ENCODE measurements around the gene OR4D9. TPM values are rescaled to one million over a fixed set of nuclear protein-coding genes. Genes with fewer than 3 reads are reported as not detected.

Gene OR4D9
- total RNA-seq, result not detected in 2 replicates

DNA sequence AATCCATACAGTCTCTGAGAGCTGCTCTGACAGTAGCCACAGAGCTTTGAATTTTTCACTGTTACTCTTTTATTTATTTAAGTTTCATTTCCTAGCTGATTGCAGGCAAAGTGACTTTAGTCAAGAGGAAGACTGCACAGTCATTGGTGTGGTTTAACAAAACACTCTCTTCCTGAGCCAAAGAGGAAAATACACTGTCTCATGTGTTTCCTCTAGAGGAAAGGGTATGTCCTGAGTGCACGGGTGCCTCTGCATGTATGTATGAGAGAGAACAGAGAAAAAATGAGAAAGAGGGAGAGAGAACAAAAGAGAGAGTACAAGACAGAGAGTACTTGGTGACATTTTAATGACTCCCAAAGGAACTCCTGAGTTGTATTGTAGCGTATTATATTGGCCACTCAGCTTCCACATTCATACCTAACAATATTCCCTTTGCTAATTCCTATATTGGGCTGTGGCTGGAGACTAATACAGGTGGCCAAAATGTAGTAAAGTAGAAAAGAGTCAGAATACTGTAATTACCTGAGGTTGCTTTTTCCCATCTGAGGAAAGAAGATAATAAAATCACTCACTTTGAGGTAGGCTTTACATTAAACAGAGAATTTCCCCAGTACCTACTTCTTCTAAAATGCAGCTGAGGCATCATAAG is at the start of gene OR4D9:
Gene OR4D9 (plus strand): TSS at position 599 of the 649 bp plus-strand sequence. CDS start 3,374 bp downstream, outside the sequence.

DNA sequence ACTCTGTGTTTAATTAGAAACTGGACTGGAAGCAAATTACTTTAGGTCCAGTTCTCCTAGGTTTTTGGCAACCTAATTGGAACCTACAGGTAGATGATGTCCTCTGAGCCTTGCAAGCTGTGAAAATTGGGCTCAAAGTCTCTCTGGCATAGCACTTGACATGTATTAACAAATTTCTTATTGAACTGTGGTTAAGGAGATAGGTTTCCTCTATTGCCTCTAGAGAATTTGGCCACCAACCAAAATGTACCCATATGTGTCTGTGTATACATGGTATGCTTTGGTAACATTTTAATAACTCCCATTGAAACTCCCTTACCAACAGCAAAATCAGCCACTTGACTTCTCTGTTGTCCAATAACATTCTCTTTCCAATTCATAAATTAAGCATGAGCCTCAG is 38.3 kb upstream of the OR4D9 start, which contains the start of gene OR4D10:
Gene OR4D10 (plus strand): TSS at position 301 of the 400 bp plus-strand sequence. CDS start 4,115 bp downstream, outside the sequence.

DNA sequence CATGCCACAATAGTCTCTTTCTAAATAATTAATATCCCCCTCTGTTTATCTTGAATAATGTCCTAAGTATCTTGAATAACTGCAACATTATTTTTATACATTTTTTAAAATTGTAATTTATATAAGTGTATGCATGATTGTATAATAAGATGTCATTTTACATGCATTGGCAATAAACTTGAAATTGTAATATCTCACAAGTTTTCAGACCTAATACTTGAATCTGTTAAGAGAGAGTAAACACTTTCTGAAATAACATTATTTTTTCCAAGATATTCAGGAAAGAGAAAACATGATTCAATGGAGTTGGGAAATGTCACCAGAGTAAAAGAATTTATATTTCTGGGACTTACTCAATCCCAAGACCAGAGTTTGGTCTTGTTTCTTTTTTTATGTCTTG is 8.1 kb upstream of the OR4D9 start, which contains the start of gene OR4D11:
Gene OR4D11 (plus strand): TSS at position 301 of the 400 bp plus-strand sequence. CDS start 0 bp downstream, at position 301.

Other genes starting within 250 kb of the OR4D9 start
- gene OR5AN1, start 152.6 kb upstream of the OR4D9 start, total RNA-seq, result not detected in 2 replicates
- gene OR5A2, start 85.1 kb upstream of the OR4D9 start, total RNA-seq, result not detected in 2 replicates
- not detected in 2 replicates for gene OR5A1, start 75.1 kb upstream of the OR4D9 start, total RNA-seq
- not detected in 2 replicates for gene OR4D6, start 54.6 kb upstream of the OR4D9 start, total RNA-seq
- not detected in 2 replicates for gene OR4D10, start 38.2 kb upstream of the OR4D9 start, total RNA-seq
- not detected in 2 replicates for gene OR4D11, start 8.0 kb upstream of the OR4D9 start, total RNA-seq
- gene OSBP, start 104.2 kb downstream of the OR4D9 start, total RNA-seq, result 24.9 and 26.6 TPM in 2 replicates
- 2.9 and 7.0 TPM in 2 replicates for gene PATL1, start 157.5 kb downstream of the OR4D9 start, total RNA-seq
- gene OR10V1, start 202.3 kb downstream of the OR4D9 start, total RNA-seq, result not detected in 2 replicates
- gene STX3, start 243.8 kb downstream of the OR4D9 start, total RNA-seq, result 51.6 and 56.4 TPM in 2 replicates

All from epithelial cell of umbilical artery (primary cell).